Measurements from ENCODE around the gene FCN3.
"Not testable (repeated sequence)": the region's sequence is repeated elsewhere in the genome, so short reads cannot be mapped to it uniquely, and the experiment has no call there.

The FCN3 gene

DNA sequence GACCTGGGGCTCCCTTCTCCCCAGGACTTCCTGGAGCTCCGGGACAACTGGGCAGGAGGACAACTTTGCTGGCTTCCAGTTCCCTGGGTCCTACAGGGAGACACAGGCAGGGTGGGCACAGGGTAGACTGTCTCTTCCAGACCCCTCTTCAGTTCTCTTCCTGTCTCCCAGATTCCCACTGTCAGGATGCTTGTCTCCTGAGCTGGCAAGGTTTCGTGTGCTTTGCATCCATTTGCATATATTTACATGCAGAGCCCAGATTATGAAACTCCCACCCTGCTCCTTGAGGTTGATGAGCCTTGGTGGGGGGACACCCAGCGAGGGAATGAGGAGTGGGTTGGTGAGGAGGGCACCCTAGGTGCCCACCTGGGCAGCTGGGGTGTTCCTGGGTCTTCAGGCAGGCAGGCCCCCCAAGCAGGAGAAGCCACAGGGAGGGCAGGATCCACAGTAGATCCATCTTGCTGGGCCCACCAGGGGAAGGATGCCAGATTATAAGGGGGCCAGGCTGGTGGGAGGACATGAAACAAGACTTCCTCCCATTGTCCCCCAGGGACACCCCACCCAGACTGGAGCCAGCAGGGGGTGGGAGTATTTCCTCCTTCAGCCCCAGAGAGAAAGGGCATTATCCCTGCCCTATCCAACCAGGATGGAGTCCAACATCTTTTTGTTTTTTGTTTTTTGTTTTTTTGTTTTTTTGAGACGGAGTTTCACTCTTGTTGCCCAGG lies at the start of gene FCN3:
TSS of gene FCN3 (minus strand) at position 463 of the 725 bp plus-strand sequence. CDS start at position 457, 6 bp downstream.
- DNase-seq: no peak

DNA sequence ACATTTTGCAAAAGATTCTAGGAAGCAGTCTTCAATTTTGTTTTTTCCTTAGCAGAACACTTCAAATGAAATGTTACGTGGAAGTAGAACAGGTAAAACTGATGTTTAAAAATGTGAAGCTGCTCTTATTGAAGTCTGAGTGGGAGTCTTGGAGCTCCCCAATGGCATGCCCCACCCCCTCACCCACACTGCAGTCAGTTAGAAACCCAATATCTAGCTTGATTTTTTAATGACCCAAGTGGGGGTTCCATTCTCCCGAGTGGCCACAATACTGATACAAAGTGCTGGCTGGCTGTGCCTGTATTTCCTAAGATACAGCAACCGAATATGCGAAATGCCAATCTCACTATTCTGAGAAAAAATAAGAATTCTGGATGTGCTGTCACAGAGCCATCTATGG lies 49.1 kb upstream of the FCN3 start:
- DNase-seq: no peak

DNA sequence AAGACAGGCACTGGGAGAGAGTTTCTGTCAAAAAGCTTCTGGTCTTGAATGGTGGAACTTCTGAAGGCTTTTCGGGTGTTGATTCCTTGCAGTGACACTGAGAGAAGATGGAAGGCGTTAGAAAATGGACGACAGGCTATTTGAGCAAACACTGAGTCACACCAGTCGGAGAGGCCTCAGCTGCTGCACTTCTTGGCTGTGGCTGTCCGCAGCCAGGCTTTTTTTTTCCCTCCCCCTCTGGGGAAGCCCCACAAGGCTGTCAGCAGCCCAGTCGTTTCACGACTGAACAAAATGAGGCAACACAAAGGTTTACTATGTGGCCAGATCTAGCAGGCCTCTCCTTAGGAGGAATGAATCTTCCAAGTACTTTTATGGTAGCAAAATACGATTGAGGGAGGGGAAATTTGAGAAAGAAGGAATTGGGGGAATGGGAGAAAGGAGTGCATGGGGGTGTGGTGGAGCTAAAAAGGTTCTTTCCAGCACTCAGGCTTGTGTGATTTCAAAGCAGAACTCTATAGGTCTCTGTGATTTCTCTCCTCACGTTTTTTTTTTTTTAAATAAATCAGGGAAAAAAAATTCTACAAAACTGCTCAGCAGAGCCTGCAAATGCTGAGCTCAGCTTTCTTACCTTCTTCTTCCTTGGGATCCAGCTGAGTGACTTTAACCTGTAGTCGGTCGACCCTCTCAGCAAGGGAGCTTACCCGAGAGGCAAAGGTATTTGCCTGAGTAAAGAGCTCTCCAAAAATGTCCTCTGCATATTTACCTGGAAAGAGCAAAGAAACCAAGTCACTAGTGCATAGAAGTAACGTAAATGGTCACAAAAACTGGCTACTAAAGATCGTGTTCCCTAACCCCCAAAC lies 43.9 kb upstream of the FCN3 start:
- DNase-seq: peak; percentile 59

DNA sequence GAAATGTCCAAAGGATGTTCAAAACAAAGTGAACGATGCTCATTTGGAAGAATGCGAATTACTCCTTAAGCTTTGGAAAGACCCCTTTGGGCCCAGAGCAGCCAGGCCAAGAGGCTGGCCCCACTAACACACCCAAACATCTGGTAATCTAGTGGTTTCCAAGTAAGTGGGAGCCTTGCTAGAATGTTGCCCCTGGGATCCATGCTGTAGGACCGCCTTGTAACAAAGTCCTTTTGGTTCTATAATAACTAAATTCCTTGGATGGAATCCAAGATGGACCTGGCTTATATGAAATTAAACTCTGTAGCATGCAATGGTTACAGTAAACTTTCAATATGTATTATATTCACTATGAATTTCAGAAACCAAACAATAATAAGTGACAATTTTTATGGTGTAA lies 43.1 kb upstream of the FCN3 start:
- DNase-seq: no peak

DNA sequence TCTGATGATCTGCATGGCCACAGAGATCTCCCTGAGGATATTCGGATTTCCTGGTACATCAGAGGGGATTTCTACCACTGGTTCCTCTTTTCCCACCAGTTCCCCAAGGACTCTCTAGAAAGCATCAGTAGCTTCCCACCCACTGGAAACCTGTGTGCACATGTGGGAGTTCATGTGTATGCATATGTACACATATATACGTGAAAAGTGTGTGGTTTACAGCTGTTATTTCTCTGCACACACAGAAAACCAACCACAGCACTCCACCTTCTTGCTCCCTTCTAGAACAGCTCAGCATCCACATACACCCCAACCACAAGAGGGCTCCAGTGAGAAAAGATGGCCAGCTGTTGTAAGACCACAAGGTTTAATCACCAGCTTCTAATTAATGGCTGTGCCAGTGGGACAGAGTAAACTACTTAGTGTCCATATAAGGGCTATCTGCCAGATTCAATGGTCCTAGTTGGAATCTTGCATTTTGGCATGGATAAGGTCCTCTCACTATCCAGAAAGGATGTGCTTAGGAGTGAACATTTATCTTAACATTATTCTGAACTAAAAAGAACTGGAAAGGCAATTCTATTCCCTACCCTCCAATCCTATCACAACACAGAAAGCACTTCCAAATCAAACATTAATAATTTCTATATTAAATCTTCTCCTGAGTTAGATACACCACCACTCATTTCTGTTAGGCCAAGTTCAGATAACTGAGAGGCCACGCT lies 41.9 kb upstream of the FCN3 start:
- peak; percentile 67 for DNase-seq

DNA sequence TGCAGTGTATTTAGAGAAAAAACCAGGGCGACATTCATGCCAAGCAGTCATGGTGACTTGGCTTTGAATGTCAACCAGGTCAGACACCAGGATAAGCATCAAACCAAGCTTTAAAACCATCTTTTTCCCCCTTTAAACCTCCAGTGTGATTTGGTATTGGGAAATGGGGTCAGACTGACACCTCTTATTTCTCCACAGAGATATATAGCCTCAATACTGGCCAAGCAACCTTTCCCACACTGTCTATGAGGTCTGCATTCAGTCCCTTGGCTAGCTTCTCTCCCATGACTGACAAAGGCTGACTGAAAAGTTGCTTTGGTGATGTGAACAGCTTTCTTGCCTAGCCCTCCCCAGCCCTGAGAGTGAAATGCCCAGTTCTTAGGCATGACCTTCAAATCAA lies 39.5 kb upstream of the FCN3 start:
- no peak for DNase-seq

DNA sequence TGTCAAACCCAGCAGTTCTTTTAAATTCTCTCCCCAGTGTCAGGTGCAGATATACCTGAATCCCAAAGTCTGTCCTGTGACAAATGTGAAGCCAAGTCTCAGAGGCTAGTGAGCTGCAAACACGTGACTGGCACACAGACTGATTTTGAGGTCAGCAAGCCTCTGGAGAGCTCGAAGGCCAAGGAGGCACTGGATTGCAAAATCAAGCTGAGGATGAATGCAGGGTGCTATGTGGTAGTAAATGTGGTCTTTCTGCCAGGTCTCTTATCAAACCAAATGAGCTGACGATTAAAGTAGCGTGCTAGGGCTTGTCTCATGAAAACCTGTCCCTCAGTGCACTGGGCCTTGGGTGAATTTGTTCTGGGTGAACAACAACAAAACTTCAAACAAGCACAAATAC lies 38.4 kb upstream of the FCN3 start:
- no peak for DNase-seq

DNA sequence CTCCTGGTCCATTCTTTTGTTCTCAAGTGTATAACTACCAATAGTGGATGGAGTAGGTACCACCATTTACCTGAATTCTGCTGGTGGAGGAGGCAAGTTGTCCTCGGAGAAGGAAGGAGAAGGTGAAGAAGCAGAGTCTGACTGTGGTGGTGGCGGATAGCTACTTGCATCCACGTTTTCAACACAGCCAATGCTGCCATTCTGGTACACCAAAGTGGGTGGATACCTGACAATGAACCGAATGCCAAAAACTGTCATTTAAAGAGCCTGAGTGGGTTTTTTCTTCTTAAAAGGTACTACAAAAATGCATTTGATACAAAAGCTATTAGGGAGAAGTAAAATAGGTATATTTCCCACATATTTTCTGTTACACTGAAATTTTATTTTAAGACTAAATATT lies 37.9 kb upstream of the FCN3 start:
- no peak for DNase-seq

DNA sequence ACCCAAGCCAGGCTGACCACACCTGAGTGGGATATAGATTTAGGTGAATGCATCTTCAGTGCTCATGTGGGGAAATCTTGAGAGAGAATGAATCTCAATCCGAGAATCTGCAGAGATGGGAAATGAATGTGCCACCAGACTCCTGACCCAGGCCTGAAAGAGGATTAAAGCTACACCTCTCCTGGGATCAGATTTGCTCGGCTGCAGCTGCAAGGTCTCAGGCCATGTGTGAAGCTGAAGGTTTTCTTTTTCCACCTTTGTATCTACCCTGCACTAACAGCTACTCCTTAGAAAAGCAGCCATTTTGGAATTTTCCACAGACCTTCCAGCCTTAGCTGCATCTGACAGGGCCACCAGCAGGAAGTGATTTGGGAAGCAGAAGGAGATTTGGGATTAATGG lies 36.1 kb upstream of the FCN3 start:
- no peak for DNase-seq

DNA sequence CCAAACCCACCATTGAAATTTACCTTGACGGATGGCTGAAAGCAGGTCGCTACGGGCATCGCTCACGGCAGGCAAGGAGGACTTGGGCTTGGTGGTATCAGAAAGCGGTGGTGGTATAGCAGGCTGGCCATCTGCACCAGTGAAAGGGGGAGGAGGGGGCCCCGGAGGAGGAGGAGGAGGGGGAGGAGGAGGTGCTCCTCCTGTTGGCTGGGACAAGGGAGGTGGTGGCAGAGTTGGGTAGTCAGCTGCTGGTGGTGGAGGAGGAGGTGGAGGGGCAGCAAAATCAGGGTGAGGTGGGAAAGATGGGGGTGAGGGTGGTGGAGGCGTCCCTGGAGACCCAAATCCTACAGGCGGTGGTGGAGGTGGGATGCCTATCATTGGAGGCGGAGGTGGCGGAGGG lies 35.0 kb upstream of the FCN3 start:
- no peak for DNase-seq

DNA sequence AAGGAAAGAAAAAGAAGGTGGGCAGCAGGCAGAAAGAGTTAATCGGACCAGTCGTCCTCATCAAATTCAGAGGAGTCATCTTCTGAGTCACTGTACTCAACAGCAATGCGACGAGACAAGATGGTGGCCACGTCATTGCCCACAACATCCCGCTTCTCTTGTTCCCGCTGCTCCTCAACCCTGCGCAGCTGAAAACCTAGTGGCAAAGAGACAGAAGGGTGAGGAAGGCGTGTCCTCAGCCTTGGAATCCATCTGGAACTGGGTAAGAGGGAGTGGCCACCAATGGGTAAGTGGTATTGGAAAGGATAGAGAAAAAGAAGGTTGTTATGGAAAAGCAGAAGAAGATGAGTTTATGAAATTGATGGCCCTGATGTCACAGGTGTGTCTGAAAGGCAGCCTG lies 33.5 kb upstream of the FCN3 start:
- no peak for DNase-seq

DNA sequence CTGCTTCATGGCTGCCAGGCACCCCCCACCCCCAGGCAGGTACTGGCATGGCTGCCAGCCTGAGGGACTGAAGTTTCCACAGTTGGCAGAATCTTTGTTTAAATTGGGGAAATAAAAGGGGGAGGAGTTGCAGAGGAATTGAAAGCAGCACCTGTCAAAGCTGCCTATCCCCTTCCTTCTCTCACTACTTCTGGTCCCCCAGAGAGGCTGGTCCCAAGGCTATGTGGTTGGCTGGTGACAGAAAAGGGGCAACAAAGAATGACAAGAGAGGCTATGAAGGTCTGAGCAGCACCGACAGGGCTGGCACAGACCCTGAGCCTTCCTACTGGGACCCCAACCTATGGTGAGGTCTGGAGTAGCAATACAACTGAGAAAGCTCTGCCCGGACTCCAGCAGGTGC lies 32.2 kb upstream of the FCN3 start:
- DNase-seq: not testable (repeated sequence)

DNA sequence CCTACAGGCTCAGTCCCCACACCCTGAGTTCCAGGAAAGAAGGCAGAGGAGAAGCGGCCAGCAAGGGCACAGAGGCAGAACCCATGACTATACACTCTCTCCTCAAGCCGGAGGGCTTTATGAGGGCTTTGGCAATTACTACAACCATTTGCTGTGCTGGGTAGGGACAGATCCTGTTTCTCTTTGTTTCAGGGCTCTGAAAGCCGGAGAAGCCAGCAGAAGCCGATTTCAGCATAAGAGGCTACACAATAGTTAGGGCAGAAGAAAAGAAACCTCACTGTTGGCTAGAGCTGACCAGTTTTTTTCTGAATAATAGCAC lies 31.7 kb upstream of the FCN3 start:
- DNase-seq: peak; percentile 23

DNA sequence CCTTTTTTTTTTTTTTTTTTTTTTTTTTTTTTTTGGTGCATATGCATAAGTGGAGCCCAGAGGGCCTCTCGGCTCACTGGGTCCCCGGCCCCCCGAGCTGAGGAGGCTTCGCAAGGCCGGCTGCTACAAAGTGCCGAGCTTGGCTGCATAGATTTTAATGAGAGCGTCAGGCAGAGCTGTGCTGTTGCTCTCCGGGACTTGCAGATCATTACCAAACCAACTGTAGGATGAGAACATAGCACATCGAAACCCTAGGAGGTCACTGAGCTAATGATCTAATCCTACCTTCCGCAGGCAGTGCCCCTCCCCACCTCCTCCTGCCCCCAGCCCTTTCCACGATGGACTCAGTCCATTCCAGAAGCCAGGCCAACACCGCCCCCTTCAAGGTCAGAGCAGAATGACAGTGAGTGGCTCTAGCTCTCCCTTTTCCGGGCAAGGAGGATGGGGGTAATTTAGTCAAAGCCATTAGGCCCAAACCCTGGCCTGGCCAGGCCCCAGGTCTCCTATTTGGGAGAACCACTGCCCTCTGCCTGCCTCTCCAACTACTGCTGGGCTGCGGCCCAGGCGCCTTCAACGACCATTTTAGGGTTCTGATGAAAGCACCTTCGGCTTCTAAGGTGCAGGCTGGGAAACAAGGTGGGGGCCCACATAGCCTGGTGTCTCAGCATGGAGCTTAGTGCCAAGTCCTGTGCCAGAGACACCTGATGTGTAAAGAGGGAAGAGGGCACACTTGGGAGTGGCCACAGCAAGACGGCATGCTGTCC lies 31.2 kb upstream of the FCN3 start:
- DNase-seq: peak; percentile 70

DNA sequence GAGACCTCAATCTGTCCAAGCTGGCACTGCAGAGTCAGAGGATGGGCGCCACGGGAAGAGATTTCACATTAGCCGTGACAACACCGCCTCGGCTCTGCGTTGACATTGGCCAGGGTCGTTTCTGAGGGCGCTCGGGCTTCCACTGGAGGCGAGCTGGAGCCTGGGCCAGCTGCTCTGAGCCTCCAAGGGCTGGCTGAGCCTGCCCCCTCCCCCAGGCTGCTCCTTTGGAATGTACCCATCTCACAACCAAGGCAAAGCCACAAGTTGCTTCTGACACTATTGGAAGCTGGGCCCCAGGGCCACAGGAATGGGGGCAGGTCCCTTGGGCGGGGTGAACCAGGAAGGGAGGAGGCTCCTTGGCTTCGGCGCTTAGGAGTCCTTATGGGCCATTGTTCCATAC lies 30.4 kb upstream of the FCN3 start:
- peak; percentile 66 for DNase-seq

DNA sequence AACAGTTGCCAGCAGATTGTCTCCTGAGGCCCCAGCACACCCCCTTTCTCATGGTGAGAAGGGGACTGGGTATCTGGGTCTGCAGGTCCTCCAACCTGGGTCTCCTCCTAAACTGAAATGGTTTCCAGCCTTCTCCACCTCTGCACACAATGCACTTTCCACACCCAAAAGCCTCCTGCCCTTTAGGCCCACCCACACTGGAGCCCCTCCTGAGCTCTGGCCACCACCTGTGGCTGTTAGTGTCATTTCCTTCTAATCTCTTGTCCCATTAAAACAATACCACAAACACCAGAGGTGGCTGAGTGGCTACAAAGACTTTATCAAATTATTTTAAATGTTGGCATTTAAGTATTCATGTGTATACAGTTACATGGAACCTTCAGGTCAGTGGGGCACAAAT lies 29.3 kb upstream of the FCN3 start:
- no peak for DNase-seq

DNA sequence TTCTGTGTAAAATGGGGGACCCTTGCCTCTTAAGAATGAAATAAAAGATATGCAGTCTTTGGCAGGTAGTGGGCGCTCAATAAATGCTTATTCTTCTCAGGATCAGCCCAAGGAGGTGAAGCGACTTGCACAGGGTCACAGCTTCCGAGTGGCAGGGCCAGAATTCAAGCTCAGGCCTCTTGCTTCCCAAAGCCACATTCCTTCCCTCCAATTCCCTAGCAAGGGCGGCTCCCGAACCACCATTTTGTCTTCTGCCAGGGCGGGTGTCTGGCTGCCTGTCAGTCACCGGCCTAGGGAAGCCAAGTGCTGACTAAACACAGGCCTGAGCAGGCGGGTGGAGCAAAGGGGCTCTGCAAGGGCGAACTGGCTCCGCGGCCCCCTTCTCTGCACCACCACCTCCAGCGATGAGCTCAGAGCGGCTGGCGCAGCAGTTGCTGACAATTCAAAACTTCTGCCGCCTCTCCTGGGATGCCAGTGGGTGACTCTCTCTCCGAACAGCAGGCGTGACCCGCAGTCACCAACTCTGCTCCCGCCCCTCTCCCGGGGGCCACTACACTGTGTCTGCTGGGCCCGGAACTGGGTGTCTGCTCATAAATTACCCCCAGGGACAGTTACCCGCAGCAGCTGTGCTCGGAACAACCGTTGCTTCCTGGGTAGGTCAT lies 28.6 kb upstream of the FCN3 start:
- DNase-seq: peak; percentile 66

DNA sequence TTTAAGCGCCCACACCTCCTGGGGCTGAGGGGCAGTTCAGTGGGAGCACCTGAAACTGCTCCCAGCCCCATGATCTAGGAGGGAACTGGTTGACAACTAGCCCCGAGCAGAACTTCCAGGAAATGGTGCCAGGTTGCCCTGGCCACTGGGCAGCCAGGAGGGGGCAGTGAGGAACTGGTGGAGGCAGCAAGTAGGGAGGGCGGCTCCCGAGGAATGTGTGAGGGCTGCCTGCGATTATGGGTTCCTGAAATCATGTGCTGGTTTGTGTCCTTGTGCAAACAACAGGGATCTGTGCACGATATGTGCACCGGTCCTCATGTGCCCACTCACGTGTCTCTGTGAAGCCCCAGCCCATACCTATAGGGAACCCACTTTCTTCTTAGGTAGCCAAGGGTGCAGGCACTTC lies 27.7 kb upstream of the FCN3 start:
- DNase-seq: peak; percentile 44

DNA sequence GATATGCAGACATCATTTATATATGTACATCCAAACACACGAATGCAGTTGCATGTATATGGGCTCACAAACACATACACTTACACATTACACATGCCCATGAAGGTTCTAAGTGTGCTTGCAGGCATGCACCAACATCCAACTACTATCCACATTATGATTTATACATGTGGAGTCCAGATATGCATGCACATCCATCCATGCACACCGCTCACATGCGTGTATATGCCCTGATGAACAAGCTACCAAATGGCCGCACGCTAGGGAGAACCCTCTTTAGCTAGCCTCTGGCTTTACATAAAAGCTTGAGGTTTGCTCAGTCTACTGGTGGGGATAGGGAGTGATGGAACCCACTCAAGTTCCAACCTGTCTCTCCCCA lies 26.3 kb upstream of the FCN3 start:
- DNase-seq: no peak

DNA sequence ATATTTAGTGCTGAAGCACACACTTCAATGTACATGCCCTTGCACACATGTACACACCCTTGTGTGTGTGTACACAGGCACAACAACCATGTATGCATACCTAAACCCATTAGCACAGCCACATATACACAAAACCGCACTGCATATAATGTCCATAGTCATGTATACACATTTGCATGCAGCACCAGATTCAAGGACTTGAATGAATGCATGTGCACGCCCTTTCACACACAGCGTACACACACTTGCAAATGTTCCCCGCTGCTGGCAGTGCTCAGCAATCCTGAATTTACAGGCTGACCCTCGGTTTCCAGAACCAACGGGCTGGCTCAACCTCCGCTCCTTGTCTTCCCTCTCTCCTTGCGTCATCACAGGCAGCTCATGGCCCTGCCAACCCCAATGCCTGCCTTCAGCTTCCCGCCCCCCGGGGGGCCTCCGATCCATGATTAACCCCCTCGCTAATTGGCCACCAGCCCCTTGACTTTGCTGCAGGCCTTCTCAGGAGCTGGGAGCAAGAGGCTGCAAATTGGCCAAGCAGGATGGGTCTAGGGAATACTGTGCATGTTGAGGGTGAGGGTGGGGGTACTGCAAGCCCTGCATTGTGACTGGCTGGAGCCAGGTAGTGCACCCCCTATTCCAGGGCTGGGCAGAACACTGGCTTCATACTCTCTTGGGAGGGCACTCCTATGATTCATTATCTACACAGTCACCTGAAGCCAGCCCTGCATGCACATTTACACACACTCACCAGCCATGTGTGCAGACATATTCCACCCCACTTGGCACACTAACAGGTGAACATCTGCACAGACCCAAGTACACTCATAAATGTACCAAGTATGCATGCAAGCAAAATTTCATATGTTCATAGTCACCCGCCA lies 25.7 kb upstream of the FCN3 start:
- DNase-seq: peak; percentile 71

DNA sequence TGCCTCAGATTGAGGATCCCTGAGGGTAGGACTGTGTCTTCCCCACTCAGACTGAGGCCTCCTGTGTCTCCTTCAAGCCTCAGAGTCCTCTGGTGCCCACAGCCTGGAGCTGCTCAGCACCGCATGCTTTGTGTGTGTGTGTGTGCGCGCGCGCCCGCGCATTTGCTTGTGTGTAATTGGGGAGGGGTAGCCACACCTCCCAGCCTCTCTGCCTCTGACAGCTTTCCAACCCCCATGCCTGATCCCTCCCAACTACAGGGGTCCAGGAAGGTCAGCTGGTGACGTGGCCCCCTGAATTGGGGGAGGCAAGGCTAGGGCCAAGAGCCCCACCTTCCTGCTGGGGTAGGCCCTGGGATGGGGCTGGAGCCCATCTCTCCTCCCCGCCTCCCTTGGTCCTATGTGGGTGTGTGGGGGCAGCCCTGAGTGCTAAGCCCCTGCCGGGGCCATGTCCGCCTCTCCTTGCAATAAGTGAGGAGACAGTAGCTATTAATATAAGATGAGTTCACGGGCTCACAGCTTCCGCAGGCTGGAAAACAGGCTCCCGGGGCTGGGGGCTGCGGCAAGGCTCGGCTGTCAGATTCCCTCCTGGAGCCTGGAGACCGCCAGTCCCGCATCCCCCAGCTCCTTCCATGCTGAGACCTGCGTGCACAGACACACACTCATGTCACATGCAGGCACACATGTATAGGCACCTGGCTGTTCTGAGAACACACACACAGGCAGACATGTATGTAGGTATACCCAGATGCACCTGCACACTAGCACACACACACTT lies 24.8 kb upstream of the FCN3 start:
- peak; percentile 81 for DNase-seq

Measured in eye (tissue), 1 donor.